HG02571 (cell line): ENCODE measurements around the gene PBX1.

Experiments used
- ATAC-seq: cut with Tn5 transposase; IDR thresholded peaks from one replicate; pipeline ENCODE4 v1.9.1; 2021; ENCODE audit warnings: mild to moderate bottlenecking, moderate library complexity; ENCODE audit not compliant: unreplicated experiment

Gene PBX1

GRCh38 chr1:164664127-164664526, 105.1 kb downstream of the PBX1 start:
- no peak for ATAC-seq

GRCh38 chr1:164667001-164667400, 108.0 kb downstream of the PBX1 start:
- ATAC-seq, result no peak

- ATAC-seq, result no peak
Measured at GRCh38 chr1:164667600-164667999, 108.6 kb downstream of the PBX1 start.

- no peak for ATAC-seq
Measured at GRCh38 chr1:164668491-164669400, 109.8 kb downstream of the PBX1 start.

GRCh38 chr1:164670026-164670425, 111.0 kb downstream of the PBX1 start:
- ATAC-seq, result no peak

- ATAC-seq, result no peak
Measured at GRCh38 chr1:164670786-164671185, 111.8 kb downstream of the PBX1 start.

GRCh38 chr1:164671323-164671965, 112.5 kb downstream of the PBX1 start:
- no peak for ATAC-seq

GRCh38 chr1:164671966-164672571, 113.1 kb downstream of the PBX1 start:
- no peak for ATAC-seq

- no peak for ATAC-seq
Measured at GRCh38 chr1:164672588-164672987, 113.6 kb downstream of the PBX1 start.

GRCh38 chr1:164673584-164674214, 114.7 kb downstream of the PBX1 start:
- ATAC-seq, result no peak

- ATAC-seq, result no peak
Measured at GRCh38 chr1:164675342-164675904, 116.4 kb downstream of the PBX1 start.

- no peak for ATAC-seq
Measured at GRCh38 chr1:164678136-164678700, 119.2 kb downstream of the PBX1 start.

GRCh38 chr1:164682570-164682969, 123.6 kb downstream of the PBX1 start:
- ATAC-seq, result no peak

- ATAC-seq, result no peak
Measured at GRCh38 chr1:164683235-164683634, 124.3 kb downstream of the PBX1 start.

GRCh38 chr1:164685266-164686035, 126.5 kb downstream of the PBX1 start:
- no peak for ATAC-seq

- no peak for ATAC-seq
Measured at GRCh38 chr1:164687777-164688176, 128.8 kb downstream of the PBX1 start.

- no peak for ATAC-seq
Measured at GRCh38 chr1:164688791-164689190, 129.8 kb downstream of the PBX1 start.

GRCh38 chr1:164689672-164690511, 130.9 kb downstream of the PBX1 start:
- ATAC-seq, result no peak

- no peak for ATAC-seq
Measured at GRCh38 chr1:164692420-164692819, 133.4 kb downstream of the PBX1 start.
